ENCODE data around the gene INSC.

DNA sequence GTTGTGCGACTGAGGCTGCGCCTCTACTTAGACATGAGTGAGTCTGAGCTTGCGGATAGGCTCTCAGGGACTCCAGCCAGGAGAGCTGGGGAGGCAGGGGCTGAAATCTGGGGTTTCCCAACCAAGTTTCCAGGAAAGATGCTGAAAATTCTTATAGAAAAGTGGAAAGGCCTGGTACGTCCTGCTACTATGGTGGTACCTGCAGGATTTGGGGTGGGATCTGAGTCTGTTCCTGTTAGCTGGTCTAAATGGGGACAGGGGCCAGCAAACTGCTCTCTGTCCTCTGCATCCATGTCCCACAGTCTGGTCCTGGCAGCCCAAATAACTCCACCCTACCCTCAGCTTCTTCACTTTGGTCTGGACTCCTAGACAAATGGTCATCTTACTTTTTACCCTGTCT lies 86.9 kb downstream of the INSC start:
- TF ChIP-seq, protein P1, sequence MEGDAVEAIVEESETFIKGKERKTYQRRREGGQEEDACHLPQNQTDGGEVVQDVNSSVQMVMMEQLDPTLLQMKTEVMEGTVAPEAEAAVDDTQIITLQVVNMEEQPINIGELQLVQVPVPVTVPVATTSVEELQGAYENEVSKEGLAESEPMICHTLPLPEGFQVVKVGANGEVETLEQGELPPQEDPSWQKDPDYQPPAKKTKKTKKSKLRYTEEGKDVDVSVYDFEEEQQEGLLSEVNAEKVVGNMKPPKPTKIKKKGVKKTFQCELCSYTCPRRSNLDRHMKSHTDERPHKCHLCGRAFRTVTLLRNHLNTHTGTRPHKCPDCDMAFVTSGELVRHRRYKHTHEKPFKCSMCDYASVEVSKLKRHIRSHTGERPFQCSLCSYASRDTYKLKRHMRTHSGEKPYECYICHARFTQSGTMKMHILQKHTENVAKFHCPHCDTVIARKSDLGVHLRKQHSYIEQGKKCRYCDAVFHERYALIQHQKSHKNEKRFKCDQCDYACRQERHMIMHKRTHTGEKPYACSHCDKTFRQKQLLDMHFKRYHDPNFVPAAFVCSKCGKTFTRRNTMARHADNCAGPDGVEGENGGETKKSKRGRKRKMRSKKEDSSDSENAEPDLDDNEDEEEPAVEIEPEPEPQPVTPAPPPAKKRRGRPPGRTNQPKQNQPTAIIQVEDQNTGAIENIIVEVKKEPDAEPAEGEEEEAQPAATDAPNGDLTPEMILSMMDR (IDR thresholded peaks at IDR 0.05) = no peak
- no peak for TF ChIP-seq POLR2A (IDR thresholded peaks at IDR 0.05)
